A549 (cell line): ENCODE measurements around the gene TJP3. TPM values are rescaled to one million over a fixed set of nuclear protein-coding genes. Genes with fewer than 3 reads are reported as not detected.

Experiments used
- ATAC-seq, 2 experiments: fragments of 200-7000 bp in 1 of 2; fragments of >200 bp in 1 of 2; cut with Nextera tagmentation in 1 of 2; cut with Tn5 transposase in 1 of 2; 3 replicates each; pipeline versions ENCODE4 v1.8.0 to v1.9.1; 2018 to 2020; ENCODE audit warnings: mild to moderate bottlenecking in 1 of 2, moderate library complexity in 1 of 2
- CTCF ChIA-PET: fragments of 300-600 bp; sonication (Branson Sonifier 250); formaldehyde crosslinking; extraction: SDS; loops from one replicate; lab custom pipeline; 2021; ENCODE audit warnings: antibody characterized with exemption, inconsistent platforms; lab: Yijun Ruan, JAX
- POLR2A ChIA-PET: fragments of 350-600 bp; formaldehyde crosslinking; extraction: SDS; loops from one replicate; lab custom pipeline; 2021; ENCODE audit warnings: antibody characterized with exemption, inconsistent platforms; lab: Yijun Ruan, JAX
- DNase-seq, 2 experiments: peaks; one replicate each; pipeline versions ENCODE4 v3.0.0 to v3.0.0-alpha.2; 2011 to 2016; ENCODE audit warnings: low read depth in 1 of 2, low spot score in 1 of 2
- FAIRE-seq: peaks from 2 replicates; lab custom pipeline; 2011; peaks lifted over from hg19 to GRCh38; lab: Jason Lieb, UNC
- H3K27ac ChIP-seq, 2 experiments: fragments of >200 bp; sonication (Bioruptor Twin); formaldehyde crosslinking; 3 replicates each; pipeline ENCODE4 v1.5.1; 2016 to 2017
- H3K4me1 ChIP-seq: fragments of >200 bp; sonication (Bioruptor Twin); formaldehyde crosslinking; 3 replicates; pipeline ENCODE4 v1.6.1; 2016
- H3K4me2 ChIP-seq: fragments of >200 bp; sonication (Bioruptor Twin); formaldehyde crosslinking; 3 replicates; pipeline ENCODE4 v1.6.1; 2016
- H3K4me3 ChIP-seq: fragments of >200 bp; sonication (Bioruptor Twin); formaldehyde crosslinking; 3 replicates; pipeline ENCODE4 v1.5.1; 2016
- H3K9me3 ChIP-seq: fragments of >200 bp; sonication (Bioruptor Twin); formaldehyde crosslinking; 3 replicates; pipeline ENCODE4 v1.6.1; 2016
- CBX2 ChIP-seq: fragments of 200-600 bp; sonication (generic); IDR thresholded peaks from 2 replicates; pipeline ENCODE4 v1.6.1; 2016; ENCODE audit warnings: low read depth, mild to moderate bottlenecking, borderline replicate concordance
- CHD2 ChIP-seq: fragments of 150-350 bp; IDR thresholded peaks from 2 replicates; pipeline ENCODE4 v1.6.1; 2014; ENCODE audit warnings: low read length; ENCODE audit not compliant: partially characterized antibody
- CHD4 ChIP-seq: fragments of 200-600 bp; sonication (generic); IDR thresholded peaks from 2 replicates; pipeline ENCODE4 v1.6.1; 2016; ENCODE audit warnings: antibody characterized with exemption, mild to moderate bottlenecking, borderline replicate concordance
- EHMT2 ChIP-seq: fragments of 200-600 bp; sonication (generic); IDR thresholded peaks from 2 replicates; pipeline ENCODE4 v1.6.1; 2016; ENCODE audit warnings: antibody characterized with exemption, low read depth, mild to moderate bottlenecking, moderate library complexity
- EP300 ChIP-seq, 2 experiments: fragments of >200 bp; sonication (Bioruptor Twin); formaldehyde crosslinking; IDR thresholded peaks; 2 replicates in 1 of 2; 3 replicates in 1 of 2; pipeline ENCODE4 v1.6.1; 2016 to 2017
- HDAC2 ChIP-seq: fragments of 200-600 bp; sonication (generic); IDR thresholded peaks from 2 replicates; pipeline ENCODE4 v1.6.1; 2016
- HEYL ChIP-seq: fragments of 250-450 bp; sonication (Bioruptor Pico); IDR thresholded peaks from 2 replicates; pipeline ENCODE4 v1.8.0; 2021; ENCODE audit warnings: mild to moderate bottlenecking, moderate library complexity
- HOXB5 ChIP-seq: fragments of 250-450 bp; sonication (Bioruptor Pico); IDR thresholded peaks from 2 replicates; pipeline ENCODE4 v1.5.0; 2020; ENCODE audit warnings: mild to moderate bottlenecking, moderate library complexity
- KDM5A ChIP-seq: fragments of 200-600 bp; sonication (generic); IDR thresholded peaks from 2 replicates; pipeline ENCODE4 v1.6.1; 2016; ENCODE audit warnings: antibody characterized with exemption, mild to moderate bottlenecking
- MAFK ChIP-seq: fragments of 450-650 bp; IDR thresholded peaks from 2 replicates; pipeline ENCODE4 v1.6.1; 2014; ENCODE audit not compliant: partially characterized antibody
- NFE2L2 ChIP-seq: fragments of 150-350 bp; conservative IDR thresholded peaks from 2 replicates; pipeline ENCODE4 v1.6.1; 2014; ENCODE audit warnings: low read length
- NPAS2 ChIP-seq: fragments of 250-450 bp; sonication (Bioruptor Pico); IDR thresholded peaks from 2 replicates; pipeline ENCODE4 v1.8.0; 2022; ENCODE audit warnings: mild to moderate bottlenecking, moderate library complexity, borderline replicate concordance
- PHF8 ChIP-seq: fragments of 200-600 bp; sonication (generic); IDR thresholded peaks from 2 replicates; pipeline ENCODE4 v1.6.1; 2016; ENCODE audit warnings: low read depth, mild to moderate bottlenecking, antibody characterized with exemption, moderate library complexity, borderline replicate concordance
- POLR2A ChIP-seq: IDR thresholded peaks from 2 replicates; pipeline ENCODE4 v1.6.1; 2012; ENCODE audit warnings: mild to moderate bottlenecking, low read length
- RAD21 ChIP-seq, 2 experiments: fragments of >200 bp in 1 of 2; sonication (Bioruptor Twin) in 1 of 2; formaldehyde crosslinking in 1 of 2; IDR thresholded peaks in 1 of 2; conservative IDR thresholded peaks in 1 of 2; 2 replicates in 1 of 2; 3 replicates in 1 of 2; pipeline ENCODE4 v1.6.1; 2012 to 2018; ENCODE audit warnings: inconsistent platforms in 1 of 2
- RFX5 ChIP-seq: fragments of 450-650 bp; IDR thresholded peaks from 2 replicates; pipeline ENCODE4 v1.7.1; 2014; ENCODE audit warnings: antibody characterized with exemption, mild to moderate bottlenecking, moderate library complexity
- RNF2 ChIP-seq: fragments of 200-600 bp; sonication (generic); IDR thresholded peaks from 2 replicates; pipeline ENCODE4 v1.6.1; 2016; ENCODE audit warnings: low read depth, mild to moderate bottlenecking, antibody characterized with exemption, moderate library complexity, borderline replicate concordance
- TFCP2L1 ChIP-seq: fragments of 250-450 bp; sonication (Bioruptor Pico); IDR thresholded peaks from 2 replicates; pipeline ENCODE4 v1.5.0; 2021; ENCODE audit warnings: mild to moderate bottlenecking
- ZNF302 ChIP-seq: fragments of 250-450 bp; sonication (Bioruptor Pico); IDR thresholded peaks from 2 replicates; pipeline ENCODE4 v1.9.0; 2021; ENCODE audit warnings: inconsistent platforms, mild to moderate bottlenecking, moderate library complexity
- ZSCAN20 ChIP-seq: fragments of 250-450 bp; sonication (Bioruptor Pico); IDR thresholded peaks from 2 replicates; pipeline ENCODE4 v1.8.0; 2022; ENCODE audit warnings: mild to moderate bottlenecking, moderate library complexity
- WGBS: methylation state at CpG from one replicate; pipeline ENCODE4 v1.1.6; 2017; ENCODE audit errors: missing lambda C conversion rate; 5-methylcytosine and 5-hydroxymethylcytosine counted together
- polyA plus RNA-seq, 4 experiments: library from polyadenylated mRNA; depleted of rRNA in 3 of 4; stranded (reverse); fragments of >200 nt; fragmentation: RNase III in 1 of 4; extraction: RNeasy Plus Mini Kit Qiagen cat#74134 plus additional on column Dnase treatment in 1 of 4; gene quantifications; 2 replicates in 3 of 4; 3 replicates in 1 of 4; pipeline ENCODE4 v1.2.3, GENCODE V29; 2011 to 2017
- TF ChIP-seq, protein P1 (sequence below): IDR thresholded peaks from 2 replicates; pipeline ENCODE4 v1.6.1; 2012; ENCODE audit warnings: low read depth, borderline replicate concordance
- TF ChIP-seq, protein P2 (sequence below): fragments of >200 bp; sonication (Bioruptor Twin); formaldehyde crosslinking; IDR thresholded peaks from 3 replicates; pipeline ENCODE4 v1.5.1; 2016
- TF ChIP-seq, protein P3 (sequence below): fragments of 250-450 bp; sonication (Bioruptor Pico); IDR thresholded peaks from 2 replicates; pipeline ENCODE4 v1.5.0; 2020; ENCODE audit warnings: low read depth, mild to moderate bottlenecking, moderate library complexity
- TF ChIP-seq, protein P4 (sequence below): fragments of 200-600 bp; sonication (generic); IDR thresholded peaks from 2 replicates; pipeline ENCODE4 v1.6.1; 2016; ENCODE audit warnings: antibody characterized with exemption, mild to moderate bottlenecking, moderate library complexity
- TF ChIP-seq, protein P5 (sequence below): IDR thresholded peaks from 2 replicates; pipeline ENCODE4 v1.6.1; 2012
- TF ChIP-seq, protein P6 (sequence below): fragments of 150-350 bp; IDR thresholded peaks from 2 replicates; pipeline ENCODE4 v1.6.1; 2014; ENCODE audit warnings: low read depth, mild to moderate bottlenecking, low read length

TJP3 gene
- polyA plus RNA-seq, 2 of the 4 experiments (the other 2 are of a cell fraction), result 1.5 to 2.3 TPM

DNA sequence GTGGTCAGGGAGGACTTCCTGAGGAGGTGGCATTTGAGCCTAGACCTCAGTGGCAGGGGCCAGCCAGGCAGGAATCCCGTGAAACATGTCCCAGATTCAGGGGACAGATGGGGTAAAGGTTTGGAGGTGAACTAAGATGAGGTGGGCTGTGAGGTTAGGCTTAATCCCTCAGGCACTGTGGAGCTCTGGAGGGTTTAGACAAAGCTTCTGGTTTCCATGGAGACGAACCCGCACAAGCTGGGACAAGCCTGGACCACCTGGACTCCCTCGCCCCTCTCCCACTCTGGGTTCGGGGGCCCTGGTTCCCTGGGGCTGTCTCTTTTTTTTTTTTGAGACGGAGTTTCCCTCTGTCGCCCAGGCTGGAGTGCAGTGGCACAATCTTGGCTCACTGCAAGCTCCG, 15.7 kb downstream of the TJP3 start (continued):
- TF ChIP-seq KDM5A (no peak), TFCP2L1 (CRISPR knock-in tag) (no peak), HOXB5 (CRISPR knock-in tag) (no peak)
- TF ChIP-seq, protein P1, sequence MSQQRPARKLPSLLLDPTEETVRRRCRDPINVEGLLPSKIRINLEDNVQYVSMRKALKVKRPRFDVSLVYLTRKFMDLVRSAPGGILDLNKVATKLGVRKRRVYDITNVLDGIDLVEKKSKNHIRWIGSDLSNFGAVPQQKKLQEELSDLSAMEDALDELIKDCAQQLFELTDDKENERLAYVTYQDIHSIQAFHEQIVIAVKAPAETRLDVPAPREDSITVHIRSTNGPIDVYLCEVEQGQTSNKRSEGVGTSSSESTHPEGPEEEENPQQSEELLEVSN, result no peak

DNA sequence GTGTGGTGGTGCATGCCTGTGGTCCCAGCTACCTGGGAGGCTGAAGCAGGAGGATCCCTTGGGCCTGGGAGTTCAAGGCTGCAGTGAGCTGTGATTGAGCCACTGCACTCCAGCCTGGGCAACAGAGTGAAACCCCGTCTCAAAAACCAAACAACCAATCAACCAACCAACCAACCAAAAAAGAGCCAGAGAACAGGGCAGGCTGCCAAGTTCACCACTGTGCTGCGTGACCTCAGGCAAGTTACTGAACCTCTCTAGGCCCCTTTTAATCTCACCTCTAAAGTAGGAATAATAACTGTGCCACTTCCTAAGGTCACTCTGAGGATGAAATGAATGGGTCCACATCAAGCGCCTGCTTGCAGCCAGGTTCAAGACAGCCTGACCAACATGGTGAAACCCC, 16.9 kb downstream of the TJP3 start:
- Histone ChIP-seq H3K4me2 (no peak overlapping the region), H3K9me3 (no peaks in the 10 kb centered on the region), H3K27ac (no peak overlapping the region), H3K4me3 (no peak overlapping the region), H3K4me1 (peaks cover 36% of the 10 kb centered on the region)
- TF ChIP-seq, protein P2, sequence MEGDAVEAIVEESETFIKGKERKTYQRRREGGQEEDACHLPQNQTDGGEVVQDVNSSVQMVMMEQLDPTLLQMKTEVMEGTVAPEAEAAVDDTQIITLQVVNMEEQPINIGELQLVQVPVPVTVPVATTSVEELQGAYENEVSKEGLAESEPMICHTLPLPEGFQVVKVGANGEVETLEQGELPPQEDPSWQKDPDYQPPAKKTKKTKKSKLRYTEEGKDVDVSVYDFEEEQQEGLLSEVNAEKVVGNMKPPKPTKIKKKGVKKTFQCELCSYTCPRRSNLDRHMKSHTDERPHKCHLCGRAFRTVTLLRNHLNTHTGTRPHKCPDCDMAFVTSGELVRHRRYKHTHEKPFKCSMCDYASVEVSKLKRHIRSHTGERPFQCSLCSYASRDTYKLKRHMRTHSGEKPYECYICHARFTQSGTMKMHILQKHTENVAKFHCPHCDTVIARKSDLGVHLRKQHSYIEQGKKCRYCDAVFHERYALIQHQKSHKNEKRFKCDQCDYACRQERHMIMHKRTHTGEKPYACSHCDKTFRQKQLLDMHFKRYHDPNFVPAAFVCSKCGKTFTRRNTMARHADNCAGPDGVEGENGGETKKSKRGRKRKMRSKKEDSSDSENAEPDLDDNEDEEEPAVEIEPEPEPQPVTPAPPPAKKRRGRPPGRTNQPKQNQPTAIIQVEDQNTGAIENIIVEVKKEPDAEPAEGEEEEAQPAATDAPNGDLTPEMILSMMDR, result no peak
- TF ChIP-seq HDAC2 (no peak), MAFK (no peak), ZNF302 (CRISPR knock-in tag) (no peak), ZSCAN20 (CRISPR knock-in tag) (no peak), TFCP2L1 (CRISPR knock-in tag) (no peak), RNF2 (no peak), RFX5 (no peak), PHF8 (no peak), EP300 (IDR thresholded peaks at IDR 0.05) (no peak)
- TF ChIP-seq, protein P3, sequence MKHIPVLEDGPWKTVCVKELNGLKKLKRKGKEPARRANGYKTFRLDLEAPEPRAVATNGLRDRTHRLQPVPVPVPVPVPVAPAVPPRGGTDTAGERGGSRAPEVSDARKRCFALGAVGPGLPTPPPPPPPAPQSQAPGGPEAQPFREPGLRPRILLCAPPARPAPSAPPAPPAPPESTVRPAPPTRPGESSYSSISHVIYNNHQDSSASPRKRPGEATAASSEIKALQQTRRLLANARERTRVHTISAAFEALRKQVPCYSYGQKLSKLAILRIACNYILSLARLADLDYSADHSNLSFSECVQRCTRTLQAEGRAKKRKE (CRISPR knock-in tag), result no peak
- TF ChIP-seq, protein P4, sequence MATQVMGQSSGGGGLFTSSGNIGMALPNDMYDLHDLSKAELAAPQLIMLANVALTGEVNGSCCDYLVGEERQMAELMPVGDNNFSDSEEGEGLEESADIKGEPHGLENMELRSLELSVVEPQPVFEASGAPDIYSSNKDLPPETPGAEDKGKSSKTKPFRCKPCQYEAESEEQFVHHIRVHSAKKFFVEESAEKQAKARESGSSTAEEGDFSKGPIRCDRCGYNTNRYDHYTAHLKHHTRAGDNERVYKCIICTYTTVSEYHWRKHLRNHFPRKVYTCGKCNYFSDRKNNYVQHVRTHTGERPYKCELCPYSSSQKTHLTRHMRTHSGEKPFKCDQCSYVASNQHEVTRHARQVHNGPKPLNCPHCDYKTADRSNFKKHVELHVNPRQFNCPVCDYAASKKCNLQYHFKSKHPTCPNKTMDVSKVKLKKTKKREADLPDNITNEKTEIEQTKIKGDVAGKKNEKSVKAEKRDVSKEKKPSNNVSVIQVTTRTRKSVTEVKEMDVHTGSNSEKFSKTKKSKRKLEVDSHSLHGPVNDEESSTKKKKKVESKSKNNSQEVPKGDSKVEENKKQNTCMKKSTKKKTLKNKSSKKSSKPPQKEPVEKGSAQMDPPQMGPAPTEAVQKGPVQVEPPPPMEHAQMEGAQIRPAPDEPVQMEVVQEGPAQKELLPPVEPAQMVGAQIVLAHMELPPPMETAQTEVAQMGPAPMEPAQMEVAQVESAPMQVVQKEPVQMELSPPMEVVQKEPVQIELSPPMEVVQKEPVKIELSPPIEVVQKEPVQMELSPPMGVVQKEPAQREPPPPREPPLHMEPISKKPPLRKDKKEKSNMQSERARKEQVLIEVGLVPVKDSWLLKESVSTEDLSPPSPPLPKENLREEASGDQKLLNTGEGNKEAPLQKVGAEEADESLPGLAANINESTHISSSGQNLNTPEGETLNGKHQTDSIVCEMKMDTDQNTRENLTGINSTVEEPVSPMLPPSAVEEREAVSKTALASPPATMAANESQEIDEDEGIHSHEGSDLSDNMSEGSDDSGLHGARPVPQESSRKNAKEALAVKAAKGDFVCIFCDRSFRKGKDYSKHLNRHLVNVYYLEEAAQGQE, result no peak
- FAIRE-seq (no peak), DNase-seq (no peak), ATAC-seq (no peak)
- POLR2A ChIA-PET, result no interaction called here
- WGBS, result 63% methylated on average over 3 of the region's 3 CpGs
- CTCF ChIA-PET, result interaction anchor here (0.6 to 0.7 kb wide), 4 partner anchors 13 to 301 kb away, joined by 3 read pairs; no protein-coding TSS in a partner anchor

DNA sequence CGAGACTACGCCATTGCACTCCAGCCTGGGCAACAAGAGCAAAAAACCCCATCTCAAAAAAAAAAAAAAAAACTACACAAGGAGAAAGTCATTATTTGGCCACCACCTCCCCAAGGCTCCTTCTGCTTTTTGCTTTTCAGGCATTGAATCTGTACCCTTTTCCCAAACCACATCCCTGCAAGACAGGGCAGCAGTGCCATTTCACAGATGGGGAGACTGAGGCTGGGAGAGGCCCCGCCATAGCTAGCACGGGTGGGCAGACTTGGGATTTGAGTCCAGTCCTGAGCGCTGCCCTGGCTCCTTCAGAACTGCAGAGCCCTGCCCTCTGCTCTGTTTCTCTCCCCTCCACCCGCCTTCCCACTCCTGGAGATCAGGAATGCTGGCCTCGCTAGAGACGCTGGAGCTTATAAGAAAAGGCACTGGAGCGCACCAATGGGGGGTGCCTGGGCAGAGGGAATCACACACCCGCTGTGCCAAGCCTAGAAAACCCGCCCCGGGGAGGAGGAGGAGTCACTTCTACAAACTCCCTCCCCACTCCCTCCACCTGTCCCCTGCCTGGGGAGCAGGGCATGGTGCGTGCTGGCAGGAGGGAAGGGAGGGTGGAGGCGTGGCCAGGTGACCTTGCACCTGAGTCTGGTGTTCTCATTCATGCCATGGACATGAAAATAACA, 17.6 kb downstream of the TJP3 start:
- WGBS, result 54% methylated on average over 12 of the region's 14 CpGs
- Histone ChIP-seq H3K27ac (no peak overlapping the region), H3K4me3 (no peak overlapping the region), H3K9me3 (no peaks in the 10 kb centered on the region), H3K4me1 (peaks cover 30% of the 10 kb centered on the region), H3K4me2 (no peak overlapping the region)
- ATAC-seq (peak in 1 of 2 experiments; percentile 36; a peak in 3 of 6 replicates), DNase-seq (no peak), FAIRE-seq (no peak)
- POLR2A ChIA-PET, result no interaction called here
- CTCF ChIA-PET, result no interaction called here
- no peak for TF ChIP-seq CBX2
- no peak for TF ChIP-seq RAD21 (conservative IDR thresholded peaks at IDR 0.05 in 1 of 2, IDR thresholded peaks at IDR 0.05 in 1 of 2)
- TF ChIP-seq CHD2, result no peak
- no peak for TF ChIP-seq NPAS2 (CRISPR knock-in tag)
- TF ChIP-seq, protein P5, sequence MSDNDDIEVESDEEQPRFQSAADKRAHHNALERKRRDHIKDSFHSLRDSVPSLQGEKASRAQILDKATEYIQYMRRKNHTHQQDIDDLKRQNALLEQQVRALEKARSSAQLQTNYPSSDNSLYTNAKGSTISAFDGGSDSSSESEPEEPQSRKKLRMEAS, result no peak
- no peak for TF ChIP-seq CHD4
- no peak for TF ChIP-seq NFE2L2
- TF ChIP-seq, protein P6, sequence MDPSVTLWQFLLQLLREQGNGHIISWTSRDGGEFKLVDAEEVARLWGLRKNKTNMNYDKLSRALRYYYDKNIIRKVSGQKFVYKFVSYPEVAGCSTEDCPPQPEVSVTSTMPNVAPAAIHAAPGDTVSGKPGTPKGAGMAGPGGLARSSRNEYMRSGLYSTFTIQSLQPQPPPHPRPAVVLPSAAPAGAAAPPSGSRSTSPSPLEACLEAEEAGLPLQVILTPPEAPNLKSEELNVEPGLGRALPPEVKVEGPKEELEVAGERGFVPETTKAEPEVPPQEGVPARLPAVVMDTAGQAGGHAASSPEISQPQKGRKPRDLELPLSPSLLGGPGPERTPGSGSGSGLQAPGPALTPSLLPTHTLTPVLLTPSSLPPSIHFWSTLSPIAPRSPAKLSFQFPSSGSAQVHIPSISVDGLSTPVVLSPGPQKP, result no peak
- TF ChIP-seq EHMT2, result no peak
- no peak for TF ChIP-seq HOXB5 (CRISPR knock-in tag)
- no peak for TF ChIP-seq HEYL (CRISPR knock-in tag)
- TF ChIP-seq TFCP2L1 (CRISPR knock-in tag), result no peak
- TF ChIP-seq POLR2A, result no peak
